ENCODE results near the gene UBR3. TPM values are rescaled to one million over a fixed set of nuclear protein-coding genes. Genes with fewer than 3 reads are reported as not detected.
"Not testable (repeated sequence)": the region's sequence is repeated elsewhere in the genome, so short reads cannot be mapped to it uniquely, and the experiment has no call there.

UBR3 gene
- total and polyA plus RNA-seq, 8 donors, result 7.3 to 26.8 (median 20.5) TPM

- DNase-seq (no peak), FAIRE-seq (no peak), ATAC-seq (no peak)
- TF ChIP-seq, protein P1, sequence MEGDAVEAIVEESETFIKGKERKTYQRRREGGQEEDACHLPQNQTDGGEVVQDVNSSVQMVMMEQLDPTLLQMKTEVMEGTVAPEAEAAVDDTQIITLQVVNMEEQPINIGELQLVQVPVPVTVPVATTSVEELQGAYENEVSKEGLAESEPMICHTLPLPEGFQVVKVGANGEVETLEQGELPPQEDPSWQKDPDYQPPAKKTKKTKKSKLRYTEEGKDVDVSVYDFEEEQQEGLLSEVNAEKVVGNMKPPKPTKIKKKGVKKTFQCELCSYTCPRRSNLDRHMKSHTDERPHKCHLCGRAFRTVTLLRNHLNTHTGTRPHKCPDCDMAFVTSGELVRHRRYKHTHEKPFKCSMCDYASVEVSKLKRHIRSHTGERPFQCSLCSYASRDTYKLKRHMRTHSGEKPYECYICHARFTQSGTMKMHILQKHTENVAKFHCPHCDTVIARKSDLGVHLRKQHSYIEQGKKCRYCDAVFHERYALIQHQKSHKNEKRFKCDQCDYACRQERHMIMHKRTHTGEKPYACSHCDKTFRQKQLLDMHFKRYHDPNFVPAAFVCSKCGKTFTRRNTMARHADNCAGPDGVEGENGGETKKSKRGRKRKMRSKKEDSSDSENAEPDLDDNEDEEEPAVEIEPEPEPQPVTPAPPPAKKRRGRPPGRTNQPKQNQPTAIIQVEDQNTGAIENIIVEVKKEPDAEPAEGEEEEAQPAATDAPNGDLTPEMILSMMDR (IDR thresholded peaks at IDR 0.05), result no peak
- no peaks in the 10 kb centered on the region for H3K36me3 ChIP-seq
- no peaks in the 10 kb centered on the region for H3K27me3 ChIP-seq
- no peak overlapping the region for H3K4me3 ChIP-seq
- peaks cover 0 to 11% (median 0%) of the 10 kb centered on the region in 3 donors for H3K4me1 ChIP-seq
- no peaks in the 10 kb centered on the region for H3K9me3 ChIP-seq
- intact Hi-C loops (cut with DNase I), result no loop called here
- 45 to 63% methylated on average over 1 of the region's 1 CpG for WGBS, 2 donors
- no peak overlapping the region for H3K27ac ChIP-seq
These were observed 59.9 kb downstream of the UBR3 start for GRCh38 chr2:169887120-169887519.

DNA sequence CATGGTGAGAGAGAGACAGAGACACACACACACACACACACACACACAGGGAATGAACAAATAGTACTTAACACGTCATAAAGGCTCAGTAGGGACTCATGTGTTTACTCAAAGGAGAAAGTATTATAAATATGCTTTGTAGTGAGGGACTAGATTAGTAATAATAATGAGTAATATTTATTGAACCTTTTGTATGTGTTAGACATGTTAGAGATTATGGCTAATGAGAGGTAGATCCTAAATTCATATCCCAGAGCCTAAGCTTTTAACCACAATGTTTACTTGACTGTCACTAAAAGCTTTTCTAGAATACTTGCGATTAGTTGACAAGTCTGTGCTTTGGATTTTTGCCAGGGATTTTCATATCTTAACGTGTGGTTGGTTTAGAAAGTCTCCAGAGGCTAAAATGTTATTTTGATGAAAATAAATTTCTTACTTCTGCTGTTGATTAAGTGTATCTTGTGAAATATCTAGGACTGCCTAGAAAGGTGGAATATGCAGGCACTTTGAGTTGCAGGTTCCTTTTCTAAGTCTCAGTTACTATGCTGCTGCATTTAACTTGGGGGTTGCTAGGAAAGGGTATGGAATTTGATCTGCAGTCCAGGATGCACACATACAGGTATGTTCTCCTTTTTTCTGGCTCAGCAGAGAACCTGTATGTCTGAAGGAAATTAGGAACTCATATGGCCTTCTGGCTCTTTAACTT, 64.5 kb downstream of the UBR3 start:
- Histone ChIP-seq H3K36me3 (no peaks in the 10 kb centered on the region), H3K9me3 (no peaks in the 10 kb centered on the region), H3K27ac (peak overlapping the region in 1 of 4 donors; percentile 23), H3K27me3 (no peaks in the 10 kb centered on the region), H3K4me3 (no peak overlapping the region), H3K4me1 (peaks cover 0 to 11% (median 0%) of the 10 kb centered on the region in 3 donors)
- DNase-seq (no peak), ATAC-seq (peak; percentile 79 to 89 (median 83)), FAIRE-seq (no peak)
- TF ChIP-seq, protein P1 (IDR thresholded peaks at IDR 0.05), result no peak
- intact Hi-C loops (cut with DNase I), result no loop called here
- 7% methylated on average over 3 of the region's 3 CpGs for WGBS, 2 donors

DNA sequence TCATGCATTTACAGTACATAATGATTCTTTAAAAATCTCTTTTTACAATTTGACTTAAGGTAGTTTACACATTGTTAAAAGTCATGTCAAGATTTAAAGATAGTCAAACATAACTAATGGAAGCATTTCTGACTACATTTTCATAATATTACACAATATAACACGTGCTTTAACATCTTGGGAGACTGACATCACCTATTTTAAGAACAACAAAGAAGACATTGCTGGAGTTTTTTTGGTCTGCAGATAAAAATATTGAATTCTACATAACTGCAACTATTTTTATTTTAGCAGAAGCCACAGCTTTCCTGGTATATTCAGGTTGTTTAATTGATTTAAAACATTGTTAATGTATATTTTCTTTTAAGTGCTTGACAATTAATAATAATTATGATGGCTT, 65.7 kb downstream of the UBR3 start:
- no peaks in the 10 kb centered on the region for H3K36me3 ChIP-seq
- TF ChIP-seq, protein P1 (IDR thresholded peaks at IDR 0.05), result no peak
- intact Hi-C loops (cut with DNase I), result no loop called here
- no peak overlapping the region for H3K27ac ChIP-seq
- ATAC-seq, result no peak
- no peak for DNase-seq
- no peak for FAIRE-seq
- no peaks in the 10 kb centered on the region for H3K27me3 ChIP-seq
- H3K4me3 ChIP-seq, result no peak overlapping the region
- WGBS, 2 donors, result 75 to 84% methylated on average over 1 of the region's 1 CpG
- peaks cover 0 to 11% (median 0%) of the 10 kb centered on the region in 3 donors for H3K4me1 ChIP-seq
- no peaks in the 10 kb centered on the region for H3K9me3 ChIP-seq

- TF ChIP-seq, protein P1 (IDR thresholded peaks at IDR 0.05), result no peak
- intact Hi-C loops (cut with DNase I), result no loop called here
- Histone ChIP-seq H3K36me3 (no peaks in the 10 kb centered on the region), H3K9me3 (no peaks in the 10 kb centered on the region), H3K4me1 (peaks cover 0 to 11% (median 0%) of the 10 kb centered on the region in 3 donors), H3K27me3 (no peaks in the 10 kb centered on the region), H3K4me3 (no peak overlapping the region), H3K27ac (no peak overlapping the region)
- DNase-seq (no peak), FAIRE-seq (no peak), ATAC-seq (no peak)
- WGBS, 2 donors, result 94 to 96% methylated on average over 3 of the region's 3 CpGs
These were observed 68.2 kb downstream of the UBR3 start for GRCh38 chr2:169895294-169895985.

- Histone ChIP-seq H3K27ac (no peak overlapping the region), H3K36me3 (no peaks in the 10 kb centered on the region), H3K27me3 (no peaks in the 10 kb centered on the region), H3K4me3 (no peak overlapping the region), H3K4me1 (no peaks in the 10 kb centered on the region), H3K9me3 (no peaks in the 10 kb centered on the region)
- TF ChIP-seq, protein P1 (IDR thresholded peaks at IDR 0.05), result no peak
- ATAC-seq (no peak), FAIRE-seq (no peak), DNase-seq (no peak)
- intact Hi-C loops (cut with DNase I), result no loop called here
These were observed 70.6 kb downstream of the UBR3 start for GRCh38 chr2:169897834-169898233.

DNA sequence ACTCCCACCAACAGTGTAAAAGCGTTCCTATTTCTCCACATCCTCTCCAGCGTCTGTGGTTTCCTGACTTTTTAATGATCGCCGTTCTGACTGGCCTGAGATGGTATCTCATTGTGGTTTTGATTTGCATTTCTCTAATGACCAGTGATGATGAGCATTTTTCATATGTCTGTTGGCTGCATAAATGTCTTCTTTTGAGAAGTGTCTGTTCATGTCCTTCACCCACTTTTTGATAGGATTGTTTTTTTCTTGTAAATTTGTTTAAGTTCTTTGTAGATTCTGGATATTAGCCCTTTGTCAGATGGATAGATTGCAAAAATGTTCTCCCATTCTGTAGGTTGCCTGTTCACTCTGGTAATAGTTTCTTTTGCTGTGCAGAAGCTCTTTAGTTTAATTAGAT, 72.8 kb downstream of the UBR3 start:
- intact Hi-C loops (cut with DNase I); ATAC-seq; H3K4me1 ChIP-seq; H3K27ac ChIP-seq; H3K9me3 ChIP-seq; H3K27me3 ChIP-seq; FAIRE-seq; H3K4me3 ChIP-seq; H3K36me3 ChIP-seq; DNase-seq: not testable (repeated sequence)
- WGBS, 2 donors, result 89 to 95% methylated on average over 4 of the region's 4 CpGs
